Measurements from ENCODE around the gene LAMA2.

- TF ChIP-seq REST (IDR thresholded peaks at IDR 0.05; ENCODE audit: low read depth), result no peak
- TF ChIP-seq FOXM1 (IDR thresholded peaks at IDR 0.05; ENCODE audit: borderline replicate concordance, low read depth), result no peak
- TF ChIP-seq RAD21 (IDR thresholded peaks at IDR 0.05; ENCODE audit: low read depth), result no peak
- TF ChIP-seq MAX (IDR thresholded peaks at IDR 0.05), result no peak
- TF ChIP-seq TAF1 (IDR thresholded peaks at IDR 0.05; ENCODE audit: low read depth), result no peak
- no peak for TF ChIP-seq YY1 (IDR thresholded peaks at IDR 0.05; ENCODE audit: low read depth)
- no peak for TF ChIP-seq EP300 (IDR thresholded peaks at IDR 0.05; ENCODE audit: borderline replicate concordance)
- TF ChIP-seq CREB1 (IDR thresholded peaks at IDR 0.05; ENCODE audit: low read depth), result no peak
- TF ChIP-seq CEBPB (IDR thresholded peaks at IDR 0.05), result no peak
- no peak for TF ChIP-seq USF1 (IDR thresholded peaks at IDR 0.05)
- no peak for TF ChIP-seq TEAD4 (IDR thresholded peaks at IDR 0.05)
- no peak for TF ChIP-seq NFIC (IDR thresholded peaks at IDR 0.05)
- no peak for TF ChIP-seq ZBTB7A (IDR thresholded peaks at IDR 0.05; ENCODE audit: low read depth)
- TF ChIP-seq EGR1 (IDR thresholded peaks at IDR 0.05), result no peak
Observed at GRCh38 chr6:128930321-128930720, 47.4 kb downstream of the LAMA2 start.
